BLaER1 treated with 17β-estradiol and CSF1 and Interleukin-3, amounts not matched to agents 10 nM and 100 nM (cell line): ENCODE data around the gene FAM9C.

ENCODE experiments used
- H3K27ac ChIP-seq, 11 experiments: shearing (Covaris generic); formaldehyde crosslinking; 2 replicates each; pipeline ENCODE4 v1.8.1; 2022
- H3K27me3 ChIP-seq, 11 experiments: shearing (Covaris generic); formaldehyde crosslinking; 2 replicates each; pipeline ENCODE4 v1.8.1; 2022
- H3K36me3 ChIP-seq, 11 experiments: shearing (Covaris generic); formaldehyde crosslinking; 2 replicates each; pipeline ENCODE4 v1.8.1; 2022
- H3K4me1 ChIP-seq, 10 experiments: shearing (Covaris generic); formaldehyde crosslinking; 2 replicates each; pipeline ENCODE4 v1.8.1; 2022
- H3K4me2 ChIP-seq, 11 experiments: shearing (Covaris generic); formaldehyde crosslinking; 2 replicates each; pipeline ENCODE4 v1.8.1; 2022
- H3K4me3 ChIP-seq, 10 experiments: shearing (Covaris generic); formaldehyde crosslinking; 2 replicates each; pipeline ENCODE4 v1.8.1; 2022
- H3K9ac ChIP-seq, 11 experiments: shearing (Covaris generic); formaldehyde crosslinking; 2 replicates each; pipeline ENCODE4 v1.8.1; 2022
- H3K9me3 ChIP-seq, 11 experiments: shearing (Covaris generic); formaldehyde crosslinking; replicated peaks in 1 of 11; 2 replicates each; pipeline ENCODE4 v1.8.1; 2022
- H4K20me1 ChIP-seq, 11 experiments: shearing (Covaris generic); formaldehyde crosslinking; 2 replicates each; pipeline ENCODE4 v1.8.1; 2022
- Cebpa-rat ChIP-seq, 11 experiments: shearing (Covaris generic); IDR thresholded peaks; 2 replicates each; pipeline ENCODE4 v1.8.1; 2022

FAM9C gene

DNA sequence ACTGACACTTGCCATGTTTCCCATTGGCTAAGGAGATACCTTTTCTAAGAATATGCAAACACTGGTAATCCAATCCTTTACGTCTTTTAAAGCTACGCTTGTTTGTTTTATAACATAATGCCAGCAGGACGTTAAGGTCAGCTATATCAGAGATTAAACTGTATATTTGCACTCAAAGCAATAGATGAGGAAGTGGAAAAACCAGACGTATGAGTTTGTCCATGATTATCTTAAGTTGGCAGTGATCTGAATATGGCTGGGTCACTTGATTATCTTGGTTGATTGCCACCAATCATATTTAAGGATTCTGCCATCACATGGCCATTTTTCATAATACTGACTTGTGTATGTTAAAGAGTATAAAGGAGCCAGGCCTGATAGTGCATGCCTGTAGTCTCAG lies 50.1 kb downstream of the FAM9C start:
- peaks cover 40 to 72% (median 47%) of the 10 kb centered on the region in 10 experiments for H3K4me1 ChIP-seq
- no peak overlapping the region for H3K4me3 ChIP-seq
- H3K27ac ChIP-seq, result no peak overlapping the region
- H3K9me3 ChIP-seq, result peaks cover 0 to 10% (median 2%) of the 10 kb centered on the region in 11 experiments; a peak in 4 of 22 replicates
- no peak for TF ChIP-seq Cebpa-rat (IDR thresholded peaks at IDR 0.05)
- no peaks in the 10 kb centered on the region for H4K20me1 ChIP-seq
- peak overlapping the region in 2 of 11 experiments; percentile 5 to 31; a peak in 2 of 22 replicates for H3K4me2 ChIP-seq
- no peaks in the 10 kb centered on the region for H3K36me3 ChIP-seq
- H3K9ac ChIP-seq, result no peak overlapping the region
- peaks cover 0 to 20% (median 0%) of the 10 kb centered on the region in 11 experiments; a peak in 2 of 22 replicates for H3K27me3 ChIP-seq

DNA sequence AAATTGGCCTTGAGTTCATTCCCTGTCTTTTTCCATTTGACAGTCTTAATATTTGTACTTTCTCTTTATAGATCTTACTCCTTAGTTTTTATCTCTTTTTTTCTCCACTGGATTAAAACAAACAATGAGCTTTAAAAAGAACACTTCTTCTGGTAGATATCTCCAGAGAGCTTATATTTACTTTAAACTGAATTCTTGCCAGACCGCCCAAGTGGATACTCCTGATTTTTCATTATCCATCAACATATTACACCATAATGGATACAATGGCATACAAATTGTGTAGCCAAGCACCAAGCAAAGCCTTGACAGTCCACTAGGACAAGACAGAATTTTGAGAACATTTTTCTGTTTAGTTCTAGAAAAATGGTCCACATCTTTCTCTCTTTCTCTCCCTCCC lies 50.6 kb downstream of the FAM9C start:
- H3K27ac ChIP-seq, result no peak overlapping the region
- H3K9ac ChIP-seq, result no peak overlapping the region
- peaks cover 35 to 72% (median 44%) of the 10 kb centered on the region in 10 experiments for H3K4me1 ChIP-seq
- no peak for TF ChIP-seq Cebpa-rat (IDR thresholded peaks at IDR 0.05)
- H3K36me3 ChIP-seq, result no peaks in the 10 kb centered on the region
- peaks cover 0 to 10% (median 2%) of the 10 kb centered on the region in 11 experiments; a peak in 4 of 22 replicates for H3K9me3 ChIP-seq
- H3K4me2 ChIP-seq, result peak overlapping the region in 2 of 11 experiments; percentile 5 to 31; a peak in 2 of 22 replicates
- no peak overlapping the region for H3K4me3 ChIP-seq
- no peaks in the 10 kb centered on the region for H4K20me1 ChIP-seq
- H3K27me3 ChIP-seq, result peaks cover 0 to 20% (median 0%) of the 10 kb centered on the region in 11 experiments; a peak in 2 of 22 replicates

DNA sequence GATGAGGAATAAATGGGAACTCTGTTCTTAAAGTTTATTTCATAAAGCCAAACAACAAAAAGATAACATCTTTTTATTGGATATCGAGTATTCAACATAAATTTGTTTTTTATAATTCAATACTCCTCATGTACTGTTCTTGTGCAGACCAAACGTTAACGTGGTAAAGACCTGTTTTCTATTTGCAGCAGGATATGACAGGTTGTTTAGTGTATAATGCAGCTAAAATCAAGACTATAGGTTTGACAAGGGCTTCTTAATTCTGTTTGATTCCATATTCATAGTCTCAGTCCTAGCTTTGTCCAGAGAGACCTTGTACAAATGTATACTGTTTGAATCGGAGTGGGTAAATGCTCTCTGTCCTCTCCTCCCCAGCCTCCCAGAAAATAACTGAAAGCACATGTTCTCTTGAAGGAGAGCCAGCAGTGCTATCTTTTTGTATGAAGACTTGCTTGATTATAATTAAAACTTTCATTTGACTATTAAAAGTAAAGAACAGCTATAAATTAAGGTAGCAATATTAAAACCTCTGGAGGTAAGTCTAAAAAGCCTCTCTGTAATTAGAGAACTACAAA lies 51.8 kb downstream of the FAM9C start:
- no peaks in the 10 kb centered on the region for H3K36me3 ChIP-seq
- H3K4me2 ChIP-seq, result no peak overlapping the region
- peaks cover 0 to 11% (median 5%) of the 10 kb centered on the region in 11 experiments; a peak in 11 of 22 replicates for H3K9me3 ChIP-seq
- TF ChIP-seq Cebpa-rat (IDR thresholded peaks at IDR 0.05), result no peak
- H3K4me3 ChIP-seq, result no peak overlapping the region
- H4K20me1 ChIP-seq, result no peaks in the 10 kb centered on the region
- peaks cover 0 to 14% (median 0%) of the 10 kb centered on the region in 11 experiments; a peak in 1 of 22 replicates for H3K27me3 ChIP-seq
- H3K27ac ChIP-seq, result no peak overlapping the region
- H3K4me1 ChIP-seq, result peaks cover 23 to 65% (median 36%) of the 10 kb centered on the region in 10 experiments
- H3K9ac ChIP-seq, result no peak overlapping the region

DNA sequence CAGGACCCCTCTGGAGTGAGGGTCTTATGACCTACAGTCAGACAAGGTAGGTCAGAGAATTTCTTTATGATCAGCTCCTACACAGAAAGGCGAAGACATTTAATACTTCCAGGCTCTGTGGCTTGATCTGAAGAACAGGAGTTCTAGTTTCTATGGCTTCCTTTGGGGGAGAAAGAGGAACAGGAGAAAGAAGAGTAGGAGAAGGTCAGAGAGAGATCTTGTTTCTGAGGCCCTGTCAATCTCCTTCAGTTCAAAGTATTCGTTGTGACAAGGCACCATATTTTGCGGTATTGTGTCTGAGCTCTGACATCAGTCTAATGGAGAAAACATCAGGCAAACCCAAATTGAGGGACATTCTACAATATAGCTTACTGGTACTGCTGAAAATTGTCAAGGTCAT lies 52.8 kb downstream of the FAM9C start:
- Histone ChIP-seq H3K9ac (no peak overlapping the region), H3K36me3 (no peaks in the 10 kb centered on the region), H3K4me3 (no peak overlapping the region), H3K27ac (no peak overlapping the region), H3K27me3 (peaks cover 0 to 14% (median 0%) of the 10 kb centered on the region in 11 experiments; a peak in 2 of 22 replicates), H3K4me2 (peak overlapping the region in 5 of 11 experiments; percentile 3 to 39 (median 29); a peak in 9 of 22 replicates), H3K9me3 (peaks cover 7 to 22% (median 15%) of the 10 kb centered on the region in 11 experiments), H4K20me1 (no peaks in the 10 kb centered on the region), H3K4me1 (peaks cover 13 to 54% (median 26%) of the 10 kb centered on the region in 10 experiments)
- no peak for TF ChIP-seq Cebpa-rat (IDR thresholded peaks at IDR 0.05)

DNA sequence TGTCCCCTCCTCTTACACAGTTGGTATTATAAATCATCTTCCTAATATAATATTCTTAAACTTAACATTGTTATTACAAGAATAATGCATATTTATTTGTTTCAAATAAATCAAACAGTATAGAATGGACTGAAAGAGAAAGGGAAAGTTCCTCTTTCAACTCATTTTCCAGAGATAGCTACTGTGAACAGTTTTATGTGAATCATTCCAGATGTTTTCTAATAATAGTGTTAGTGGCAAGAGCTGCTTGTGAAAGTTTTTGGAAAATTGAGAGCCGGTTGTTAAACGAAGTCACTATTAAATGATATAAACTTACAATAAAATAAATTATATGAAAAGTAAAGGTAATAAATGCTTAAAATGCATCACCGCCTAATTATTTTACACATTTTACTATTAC lies 55.0 kb downstream of the FAM9C start:
- H3K4me3 ChIP-seq, result no peak overlapping the region
- TF ChIP-seq Cebpa-rat (IDR thresholded peaks at IDR 0.05), result no peak
- no peak overlapping the region for H3K9ac ChIP-seq
- peaks cover 0 to 24% (median 0%) of the 10 kb centered on the region in 11 experiments; a peak in 3 of 22 replicates for H3K27me3 ChIP-seq
- peaks cover 18 to 28% (median 24%) of the 10 kb centered on the region in 11 experiments for H3K9me3 ChIP-seq
- H3K4me1 ChIP-seq, result peaks cover 16 to 58% (median 30%) of the 10 kb centered on the region in 10 experiments
- H3K36me3 ChIP-seq, result 0 out of 22 replicates have a peak, but pooled peaks cover 0 to 4% (median 0%) of the 10 kb centered on the region in 11 experiments
- H4K20me1 ChIP-seq, result no peaks in the 10 kb centered on the region
- 0 out of 22 replicates have a peak overlapping the region, but pooled peaks of 1 of the 11 experiments have one; percentile 15 for H3K27ac ChIP-seq
- peak overlapping the region in 7 of 11 experiments; percentile 20 to 46 (median 33); a peak in 10 of 22 replicates for H3K4me2 ChIP-seq

DNA sequence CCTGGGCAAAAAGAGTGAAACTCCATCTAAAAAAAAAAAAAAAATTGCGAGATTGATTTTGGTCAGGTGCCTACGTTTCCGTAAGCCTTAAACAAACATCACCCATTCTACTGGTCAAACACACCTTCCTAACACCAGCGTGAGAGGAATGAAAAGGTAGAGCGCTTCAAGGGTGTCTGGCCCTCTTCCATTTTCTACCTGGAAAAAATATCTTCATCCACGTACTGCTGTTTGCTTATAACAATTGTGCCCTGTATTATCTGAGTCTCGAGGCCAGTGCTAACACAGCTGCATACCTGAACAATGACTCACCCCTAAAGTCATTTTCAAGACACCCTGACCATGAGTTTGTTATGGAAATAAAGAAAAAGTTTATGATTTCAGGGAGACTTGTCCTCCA lies 55.6 kb downstream of the FAM9C start:
- TF ChIP-seq Cebpa-rat (IDR thresholded peaks at IDR 0.05), result no peak
- peak overlapping the region in 5 of 11 experiments; percentile 6 to 46 (median 40); a peak in 5 of 22 replicates for H3K4me2 ChIP-seq
- H3K4me3 ChIP-seq, result no peak overlapping the region
- H3K9me3 ChIP-seq, result peaks cover 18 to 28% (median 23%) of the 10 kb centered on the region in 11 experiments
- H3K4me1 ChIP-seq, result peaks cover 23 to 61% (median 36%) of the 10 kb centered on the region in 10 experiments
- no peak overlapping the region for H3K27ac ChIP-seq
- no peaks in the 10 kb centered on the region for H4K20me1 ChIP-seq
- no peak overlapping the region for H3K9ac ChIP-seq
- 0 out of 22 replicates have a peak, but pooled peaks cover 0 to 4% (median 0%) of the 10 kb centered on the region in 11 experiments for H3K36me3 ChIP-seq
- H3K27me3 ChIP-seq, result peaks cover 0 to 30% (median 0%) of the 10 kb centered on the region in 11 experiments; a peak in 3 of 22 replicates

DNA sequence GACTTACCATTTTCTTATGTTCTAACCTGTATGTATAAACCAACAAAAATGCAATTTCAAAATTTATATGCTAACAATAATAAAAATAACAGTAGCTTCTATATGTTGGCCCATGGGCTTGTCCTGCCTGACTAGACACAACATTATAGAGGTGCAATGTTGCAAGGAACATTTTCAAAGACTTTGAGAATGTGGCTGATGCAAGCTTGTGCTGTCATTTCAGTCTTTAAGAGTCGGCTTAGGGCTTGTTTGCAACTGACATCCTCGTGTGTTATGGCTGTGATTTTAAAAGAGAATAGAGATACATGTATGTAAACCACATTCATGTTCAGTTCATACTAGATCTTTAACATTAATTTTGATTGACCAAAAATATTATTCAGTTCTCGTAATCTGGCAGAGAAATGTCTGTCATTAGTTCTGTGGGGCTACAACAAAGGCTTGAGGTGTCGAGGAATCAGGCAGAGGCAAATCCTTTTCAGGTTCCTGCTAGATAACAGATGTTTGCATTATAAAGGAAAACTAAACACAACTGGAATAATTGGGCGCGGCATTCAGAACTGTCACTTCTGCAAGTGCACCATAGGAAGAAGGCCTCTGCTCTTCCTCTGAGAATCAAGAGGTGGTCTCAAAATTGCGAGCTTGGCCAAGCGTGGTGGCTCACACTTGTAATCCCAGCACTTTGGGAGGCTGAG lies 56.4 kb downstream of the FAM9C start:
- H3K9ac ChIP-seq, result no peak overlapping the region
- no peak overlapping the region for H3K27ac ChIP-seq
- no peak for TF ChIP-seq Cebpa-rat (IDR thresholded peaks at IDR 0.05)
- no peak overlapping the region for H3K4me2 ChIP-seq
- H3K36me3 ChIP-seq, result 0 out of 22 replicates have a peak, but pooled peaks cover 0 to 4% (median 0%) of the 10 kb centered on the region in 11 experiments
- H3K9me3 ChIP-seq, result peaks cover 18 to 28% (median 23%) of the 10 kb centered on the region in 11 experiments
- peaks cover 0 to 28% (median 0%) of the 10 kb centered on the region in 11 experiments; a peak in 4 of 22 replicates for H3K27me3 ChIP-seq
- no peaks in the 10 kb centered on the region for H4K20me1 ChIP-seq
- no peak overlapping the region for H3K4me3 ChIP-seq
- peaks cover 30 to 68% (median 44%) of the 10 kb centered on the region in 10 experiments for H3K4me1 ChIP-seq

DNA sequence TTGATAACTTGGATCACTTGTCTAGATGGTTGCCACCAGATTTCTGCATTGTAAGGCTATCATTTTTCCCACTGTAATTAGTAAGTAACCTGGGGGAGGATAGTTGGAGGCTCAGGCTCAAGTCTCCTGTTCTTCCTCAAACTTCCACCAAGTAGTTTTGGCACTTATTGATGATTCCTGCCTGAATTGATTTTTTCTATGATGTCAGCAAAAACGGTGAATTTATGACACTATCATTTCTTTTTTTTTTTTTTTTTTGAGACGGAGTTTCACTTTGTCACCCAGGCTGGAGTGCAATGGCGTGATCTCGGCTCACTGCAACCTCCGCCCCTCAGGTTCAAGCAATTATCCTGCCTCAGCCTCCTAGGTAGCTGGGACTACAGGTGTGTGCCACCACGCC lies 57.1 kb downstream of the FAM9C start:
- TF ChIP-seq Cebpa-rat (IDR thresholded peaks at IDR 0.05), result no peak
- H3K4me3 ChIP-seq, result no peak overlapping the region
- no peak overlapping the region for H3K9ac ChIP-seq
- H3K4me1 ChIP-seq, result peaks cover 37 to 74% (median 51%) of the 10 kb centered on the region in 10 experiments
- H3K27ac ChIP-seq, result no peak overlapping the region
- H4K20me1 ChIP-seq, result no peaks in the 10 kb centered on the region
- H3K9me3 ChIP-seq, result peaks cover 18 to 28% (median 23%) of the 10 kb centered on the region in 11 experiments
- H3K4me2 ChIP-seq, result no peak overlapping the region
- H3K27me3 ChIP-seq, result peaks cover 0 to 27% (median 0%) of the 10 kb centered on the region in 11 experiments; a peak in 4 of 22 replicates
- H3K36me3 ChIP-seq, result 0 out of 22 replicates have a peak, but pooled peaks cover 0 to 4% (median 0%) of the 10 kb centered on the region in 11 experiments

DNA sequence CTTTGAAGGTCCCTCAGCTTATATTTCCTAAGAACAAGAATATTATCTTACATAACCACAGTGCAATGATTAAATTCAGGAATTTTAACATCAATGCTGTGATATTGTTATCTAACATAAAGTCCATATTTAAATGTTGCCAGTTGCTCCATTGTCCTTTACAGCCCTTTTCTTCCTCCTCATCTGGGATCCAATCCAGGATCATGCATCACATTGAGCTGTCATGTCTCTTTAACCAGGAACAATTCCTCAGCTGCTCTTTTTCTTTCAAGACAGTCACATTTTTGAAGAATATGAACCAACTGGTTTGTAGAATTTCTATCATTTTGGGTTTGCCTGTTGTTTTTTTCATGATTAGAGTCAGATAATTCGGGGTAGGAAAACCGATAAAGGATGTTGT lies 57.5 kb downstream of the FAM9C start:
- Histone ChIP-seq H4K20me1 (no peaks in the 10 kb centered on the region), H3K9me3 (peaks cover 18 to 28% (median 23%) of the 10 kb centered on the region in 11 experiments), H3K4me3 (no peak overlapping the region), H3K27ac (no peak overlapping the region), H3K4me2 (no peak overlapping the region), H3K9ac (no peak overlapping the region), H3K36me3 (0 out of 22 replicates have a peak, but pooled peaks cover 0 to 4% (median 0%) of the 10 kb centered on the region in 11 experiments), H3K27me3 (peaks cover 0 to 27% (median 0%) of the 10 kb centered on the region in 11 experiments; a peak in 4 of 22 replicates), H3K4me1 (peaks cover 42 to 75% (median 55%) of the 10 kb centered on the region in 10 experiments)
- no peak for TF ChIP-seq Cebpa-rat (IDR thresholded peaks at IDR 0.05)
